IMR-90 (cell line): ENCODE measurements around the gene PLXNA4. TPM values are rescaled to one million over a fixed set of nuclear protein-coding genes. Genes with fewer than 3 reads are reported as not detected.

ENCODE experiments used
- ATAC-seq: fragments of 200-7000 bp; cut with Tn5 transposase; 2 replicates; pipeline ENCODE4 v1.9.1; 2020; ENCODE audit warnings: low read depth, mild to moderate bottlenecking, moderate library complexity
- BruUV-seq: library from RNA; stranded (reverse); fragments of 400-500 nt; replicated peaks from 2 replicates; lab custom pipeline; 2021; lab: Mats Ljungman, UMichigan
- CTCF ChIA-PET: fragments of 300-600 bp; formaldehyde crosslinking; extraction: SDS; loops from one replicate; lab custom pipeline; 2021; ENCODE audit warnings: antibody characterized with exemption; lab: Yijun Ruan, JAX
- POLR2A ChIA-PET: fragments of 300-600 bp; sonication (Branson Sonifier 250); formaldehyde crosslinking; loops from one replicate; lab custom pipeline; 2022; ENCODE audit warnings: antibody characterized with exemption; ENCODE audit not compliant: unreplicated experiment; lab: Charles Lee
- DNase-seq: peaks from one replicate; pipeline ENCODE4 v3.0.0; 2013
- H2AFZ ChIP-seq: replicated peaks from 2 replicates; pipeline ENCODE3; 2013; ENCODE audit warnings: low read length, mild to moderate bottlenecking; ENCODE audit not compliant: poor library complexity
- H2AK5ac ChIP-seq: 2 replicates; pipeline ENCODE4 v1.6.1; 2013; ENCODE audit warnings: low read depth, low read length, inconsistent platforms
- H2AK9ac ChIP-seq: replicated peaks from 2 replicates; pipeline ENCODE3; 2013; ENCODE audit warnings: mild to moderate bottlenecking, low read depth, low read length, moderate library complexity; ENCODE audit not compliant: poor library complexity
- H2BK120ac ChIP-seq: 2 replicates; pipeline ENCODE4 v1.6.1; 2013; ENCODE audit warnings: low read depth, low read length, inconsistent platforms
- H2BK15ac ChIP-seq: 3 replicates; pipeline ENCODE4 v1.6.1; 2013; ENCODE audit warnings: low read depth, low read length, inconsistent platforms
- H2BK20ac ChIP-seq: 2 replicates; pipeline ENCODE4 v1.6.1; 2013; ENCODE audit warnings: low read depth, mild to moderate bottlenecking, inconsistent platforms, low read length, moderate library complexity
- H2BK5ac ChIP-seq: 2 replicates; pipeline ENCODE4 v1.6.1; 2013; ENCODE audit warnings: mild to moderate bottlenecking, low read depth, low read length, inconsistent platforms; ENCODE audit not compliant: poor library complexity, severe bottlenecking
- H3K14ac ChIP-seq: replicated peaks from 2 replicates; pipeline ENCODE4 v1.6.1; 2013; ENCODE audit warnings: low read depth, low read length, inconsistent platforms
- H3K18ac ChIP-seq: 2 replicates; pipeline ENCODE4 v1.6.1; 2013; ENCODE audit warnings: low read depth, low read length, control low read depth
- H3K23ac ChIP-seq: 2 replicates; pipeline ENCODE4 v1.6.1; 2013; ENCODE audit warnings: low read depth, low read length, inconsistent platforms
- H3K27ac ChIP-seq: 2 replicates; pipeline ENCODE4 v1.5.1; 2013; ENCODE audit warnings: mild to moderate bottlenecking, control low read depth, low read length; ENCODE audit not compliant: insufficient read depth
- H3K27me3 ChIP-seq: 2 replicates; pipeline ENCODE4 v1.6.1; 2013; ENCODE audit warnings: low read length; ENCODE audit not compliant: control insufficient read depth, insufficient read depth
- H3K36me3 ChIP-seq: 2 replicates; pipeline ENCODE4 v1.6.1; 2013; ENCODE audit warnings: low read length, mixed read lengths; ENCODE audit not compliant: control insufficient read depth, insufficient read depth
- H3K4ac ChIP-seq: 2 replicates; pipeline ENCODE4 v1.6.1; 2013; ENCODE audit warnings: low read depth, low read length, inconsistent platforms
- H3K4me1 ChIP-seq: 2 replicates; pipeline ENCODE4 v1.6.1; 2013; ENCODE audit warnings: low read length, mixed read lengths; ENCODE audit not compliant: control insufficient read depth, insufficient read depth
- H3K4me2 ChIP-seq: 2 replicates; pipeline ENCODE4 v1.6.1; 2013; ENCODE audit warnings: low read depth, mild to moderate bottlenecking, control low read depth, low read length, moderate library complexity
- H3K4me3 ChIP-seq: 2 replicates; pipeline ENCODE4 v1.5.1; 2013; ENCODE audit warnings: low read depth, mild to moderate bottlenecking, control low read depth, low read length, moderate library complexity; ENCODE audit not compliant: insufficient read depth
- H3K56ac ChIP-seq: 2 replicates; pipeline ENCODE4 v1.6.1; 2013; ENCODE audit warnings: low read length, inconsistent platforms; ENCODE audit not compliant: insufficient read depth; ENCODE audit errors: extremely low read depth
- H3K79me1 ChIP-seq, 2 experiments: 2 replicates each; pipeline ENCODE4 v1.6.1; 2013; ENCODE audit warnings: low read length in 2 of 2, inconsistent platforms in 1 of 2, low read depth in 1 of 2
- H3K9ac ChIP-seq: 2 replicates; pipeline ENCODE4 v1.6.1; 2013; ENCODE audit warnings: low read depth, low read length, control low read depth
- H3K9me1 ChIP-seq: 2 replicates; pipeline ENCODE4 v1.6.1; 2013; ENCODE audit warnings: low read length, inconsistent platforms; ENCODE audit not compliant: insufficient read depth
- H3K9me3 ChIP-seq: 2 replicates; pipeline ENCODE4 v1.6.1; 2013; ENCODE audit warnings: low read length; ENCODE audit not compliant: control insufficient read depth, insufficient read depth
- H4K20me1 ChIP-seq: 2 replicates; pipeline ENCODE4 v1.6.1; 2013; ENCODE audit warnings: low read length, inconsistent platforms; ENCODE audit not compliant: insufficient read depth
- H4K5ac ChIP-seq: 2 replicates; pipeline ENCODE4 v1.6.1; 2013; ENCODE audit warnings: mild to moderate bottlenecking, low read depth, low read length, control low read depth
- H4K8ac ChIP-seq, 2 experiments: 2 replicates each; pipeline ENCODE4 v1.6.1; 2013; ENCODE audit warnings: low read depth in 2 of 2, low read length in 2 of 2, control low read depth in 1 of 2, inconsistent platforms in 1 of 2
- H4K91ac ChIP-seq: 2 replicates; pipeline ENCODE4 v1.6.1; 2013; ENCODE audit warnings: low read depth, low read length, inconsistent platforms; ENCODE audit not compliant: insufficient read depth
- BHLHE40 ChIP-seq: fragments of 150-350 bp; IDR thresholded peaks from 2 replicates; pipeline ENCODE4 v1.6.1; 2016; ENCODE audit warnings: mild to moderate bottlenecking, low read depth, low read length
- CEBPB ChIP-seq: IDR thresholded peaks from 2 replicates; pipeline ENCODE4 v1.6.1; 2012; ENCODE audit warnings: low read depth, low read length, improper control_type of control experiment
- CHD1 ChIP-seq: IDR thresholded peaks from 2 replicates; pipeline ENCODE4 v1.6.1; 2012; ENCODE audit warnings: low read depth, low read length, improper control_type of control experiment
- CTCF ChIP-seq: conservative IDR thresholded peaks from 2 replicates; pipeline ENCODE4 v1.5.1; 2012; ENCODE audit warnings: mild to moderate bottlenecking, low read depth, low read length, improper control_type of control experiment
- MAFK ChIP-seq: IDR thresholded peaks from 2 replicates; pipeline ENCODE4 v1.6.1; 2012; ENCODE audit warnings: low read depth, low read length, improper control_type of control experiment
- MAZ ChIP-seq: IDR thresholded peaks from 2 replicates; pipeline ENCODE4 v1.6.1; 2012; ENCODE audit warnings: low read depth, mild to moderate bottlenecking, low read length, improper control_type of control experiment, moderate library complexity, borderline replicate concordance
- MXI1 ChIP-seq: IDR thresholded peaks from 2 replicates; pipeline ENCODE4 v1.6.1; 2012; ENCODE audit warnings: low read depth, mild to moderate bottlenecking, low read length, moderate library complexity, borderline replicate concordance
- POLR2A ChIP-seq: IDR thresholded peaks from 2 replicates; pipeline ENCODE4 v1.6.1; 2012; ENCODE audit warnings: mild to moderate bottlenecking, low read depth, low read length
- RAD21 ChIP-seq: IDR thresholded peaks from 2 replicates; pipeline ENCODE4 v1.6.1; 2012; ENCODE audit warnings: low read length, improper control_type of control experiment
- RCOR1 ChIP-seq: IDR thresholded peaks from 2 replicates; pipeline ENCODE4 v1.6.1; 2012; ENCODE audit warnings: mild to moderate bottlenecking, low read length, improper control_type of control experiment; ENCODE audit not compliant: insufficient replicate concordance
- RFX5 ChIP-seq: IDR thresholded peaks from 2 replicates; pipeline ENCODE4 v1.8.0; 2012; ENCODE audit warnings: low read depth, mild to moderate bottlenecking, low read length, moderate library complexity
- SMC3 ChIP-seq: fragments of 150-350 bp; IDR thresholded peaks from 2 replicates; pipeline ENCODE4 v1.6.1; 2016; ENCODE audit warnings: low read depth, mild to moderate bottlenecking, antibody characterized with exemption, low read length, moderate library complexity
- USF2 ChIP-seq: fragments of 150-350 bp; IDR thresholded peaks from 2 replicates; pipeline ENCODE4 v1.6.1; 2017; ENCODE audit warnings: mild to moderate bottlenecking, antibody characterized with exemption, low read length, low read depth
- dilution Hi-C: fragments of 300-500 bp; cut with HindIII; formaldehyde crosslinking; loops from one replicate; pipeline ENCODE4 v1.14.3; 2018; ENCODE audit warnings: low sequenced_read_pairs; ENCODE audit not compliant: unreplicated experiment
- in situ Hi-C: fragments of 300-500 bp; cut with MboI; formaldehyde crosslinking; loops from 3 replicates; pipeline ENCODE4 v1.14.3; 2019; ENCODE audit warnings: low sequenced_read_pairs, inconsistent platforms, mixed read lengths
- intact Hi-C: fragments of 100-400 bp; cut with micrococcal nuclease; formaldehyde crosslinking; loops from 2 replicates; pipeline ENCODE4 v1.10.0; 2022
- polyA plus RNA-seq, 3 experiments: library from polyadenylated mRNA; depleted of rRNA; stranded (reverse); fragments of >200 nt; gene quantifications; 2 replicates each; pipeline ENCODE4 v1.2.3, GENCODE V29; 2012; ENCODE audit warnings: low replicate concordance in 1 of 3
- total RNA-seq: library from RNA; depleted of rRNA; stranded (reverse); fragments of >200 nt; gene quantifications from 2 replicates; pipeline ENCODE4 v1.2.3, GENCODE V29; 2012

Gene PLXNA4
- total and polyA plus RNA-seq, 2 of the 4 experiments (the other 2 are of a cell fraction): under 0.01 TPM

GRCh38 chr7:132503415-132503814 lies 72.9 kb downstream of the PLXNA4 start:
- Histone ChIP-seq H2BK120ac (no peak overlapping the region), H2BK20ac (no peak overlapping the region), H3K4ac (no peak overlapping the region), H3K9me3 (no peaks in the 10 kb centered on the region), H4K5ac (no peak overlapping the region), H3K79me1 (no peaks in the 10 kb centered on the region), H4K8ac (no peak overlapping the region), H3K23ac (no peak overlapping the region), H4K20me1 (no peaks in the 10 kb centered on the region), H3K9me1 (no peaks in the 10 kb centered on the region), H2AK9ac (no peak overlapping the region), H2AK5ac (no peak overlapping the region), H3K27ac (no peak overlapping the region), H3K9ac (no peak overlapping the region), H4K91ac (no peak overlapping the region), H2BK5ac (no peak overlapping the region), H3K27me3 (no peaks in the 10 kb centered on the region), H3K14ac (no peak overlapping the region), H3K56ac (no peak overlapping the region), H2BK15ac (no peak overlapping the region), H3K18ac (no peak overlapping the region), H2AFZ (no peak overlapping the region), H3K4me3 (no peak overlapping the region), H3K4me1 (no peaks in the 10 kb centered on the region), H3K36me3 (no peaks in the 10 kb centered on the region), H3K4me2 (no peak overlapping the region)
- ChIA-PET POLR2A (no interaction called here), CTCF (no interaction called here)
- DNase-seq: no peak
- ATAC-seq: no peak
- in situ Hi-C loops: no loop called here
- no peak for TF ChIP-seq SMC3
- no peak for TF ChIP-seq USF2
- TF ChIP-seq CHD1: no peak
- TF ChIP-seq MAZ: no peak
- no peak for TF ChIP-seq RFX5
- no peak for TF ChIP-seq MXI1
- no peak for TF ChIP-seq BHLHE40
- TF ChIP-seq POLR2A: no peak
- TF ChIP-seq RAD21: no peak
- TF ChIP-seq RCOR1: no peak
- no peak for TF ChIP-seq CTCF
- TF ChIP-seq CEBPB: no peak
- TF ChIP-seq MAFK: no peak
- dilution Hi-C loops: no loop called here
- intact Hi-C loops: no loop called here
- no TSS peak for BruUV-seq
